Measurements from ENCODE around the gene BMP2.

BMP2 gene

GRCh38 chr20:6814945-6815344, 47.5 kb downstream of the BMP2 start:
- DNase-seq (ENCODE audit: low spot score): no peak
- TF ChIP-seq, protein P1, sequence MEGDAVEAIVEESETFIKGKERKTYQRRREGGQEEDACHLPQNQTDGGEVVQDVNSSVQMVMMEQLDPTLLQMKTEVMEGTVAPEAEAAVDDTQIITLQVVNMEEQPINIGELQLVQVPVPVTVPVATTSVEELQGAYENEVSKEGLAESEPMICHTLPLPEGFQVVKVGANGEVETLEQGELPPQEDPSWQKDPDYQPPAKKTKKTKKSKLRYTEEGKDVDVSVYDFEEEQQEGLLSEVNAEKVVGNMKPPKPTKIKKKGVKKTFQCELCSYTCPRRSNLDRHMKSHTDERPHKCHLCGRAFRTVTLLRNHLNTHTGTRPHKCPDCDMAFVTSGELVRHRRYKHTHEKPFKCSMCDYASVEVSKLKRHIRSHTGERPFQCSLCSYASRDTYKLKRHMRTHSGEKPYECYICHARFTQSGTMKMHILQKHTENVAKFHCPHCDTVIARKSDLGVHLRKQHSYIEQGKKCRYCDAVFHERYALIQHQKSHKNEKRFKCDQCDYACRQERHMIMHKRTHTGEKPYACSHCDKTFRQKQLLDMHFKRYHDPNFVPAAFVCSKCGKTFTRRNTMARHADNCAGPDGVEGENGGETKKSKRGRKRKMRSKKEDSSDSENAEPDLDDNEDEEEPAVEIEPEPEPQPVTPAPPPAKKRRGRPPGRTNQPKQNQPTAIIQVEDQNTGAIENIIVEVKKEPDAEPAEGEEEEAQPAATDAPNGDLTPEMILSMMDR (IDR thresholded peaks at IDR 0.05; ENCODE audit: extremely low read depth, missing control alignments): no peak

- no peak for DNase-seq (ENCODE audit: low spot score)
- TF ChIP-seq, protein P1 (IDR thresholded peaks at IDR 0.05; ENCODE audit: extremely low read depth, missing control alignments): no peak
Observed at GRCh38 chr20:6818033-6818808, 50.7 kb downstream of the BMP2 start.

DNA sequence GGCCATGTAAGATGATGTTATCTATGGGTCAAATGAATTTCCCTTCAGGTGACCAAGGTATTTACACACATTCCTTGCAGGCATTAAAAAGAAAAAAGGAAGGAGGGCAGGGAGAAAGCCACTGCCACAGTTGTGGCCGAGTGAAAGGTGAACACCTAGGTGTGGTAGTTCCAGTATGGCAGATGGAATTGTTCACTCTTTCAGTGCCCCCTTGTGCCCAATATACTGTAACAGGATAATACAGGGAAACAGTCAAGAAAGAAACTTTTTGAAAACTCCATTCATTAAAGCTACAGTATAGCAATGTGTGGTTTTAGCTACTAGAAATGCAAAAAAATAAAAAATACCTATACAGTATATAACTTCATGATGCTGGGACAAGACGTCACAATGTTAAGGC, 52.1 kb downstream of the BMP2 start:
- TF ChIP-seq, protein P1 (IDR thresholded peaks at IDR 0.05; ENCODE audit: extremely low read depth, missing control alignments): no peak
- no peak for DNase-seq (ENCODE audit: low spot score)

DNA sequence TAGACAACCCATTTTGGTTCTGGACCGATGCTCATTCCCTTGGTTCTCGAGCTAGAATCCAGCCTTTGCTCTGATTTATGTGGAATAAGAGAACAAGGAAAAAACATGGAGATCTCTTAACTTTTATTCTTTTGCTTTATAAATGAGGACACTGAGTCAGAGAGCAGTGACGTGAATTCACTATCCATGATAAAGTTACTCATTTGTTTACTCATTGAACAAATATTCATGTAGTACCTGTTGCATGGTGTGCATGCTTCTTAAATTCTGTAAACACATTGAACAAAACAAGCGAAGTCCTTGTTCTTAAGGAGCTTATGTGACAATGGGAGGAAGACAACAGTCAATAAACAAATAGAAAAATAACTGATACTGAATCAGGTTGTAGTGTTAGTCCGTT, 56.9 kb downstream of the BMP2 start:
- DNase-seq (ENCODE audit: low spot score): no peak
- TF ChIP-seq, protein P1 (IDR thresholded peaks at IDR 0.05; ENCODE audit: extremely low read depth, missing control alignments): no peak

- TF ChIP-seq, protein P1 (IDR thresholded peaks at IDR 0.05; ENCODE audit: extremely low read depth, missing control alignments): no peak
- no peak for DNase-seq (ENCODE audit: low spot score)
Observed at GRCh38 chr20:6827472-6827871, 60.0 kb downstream of the BMP2 start.

DNA sequence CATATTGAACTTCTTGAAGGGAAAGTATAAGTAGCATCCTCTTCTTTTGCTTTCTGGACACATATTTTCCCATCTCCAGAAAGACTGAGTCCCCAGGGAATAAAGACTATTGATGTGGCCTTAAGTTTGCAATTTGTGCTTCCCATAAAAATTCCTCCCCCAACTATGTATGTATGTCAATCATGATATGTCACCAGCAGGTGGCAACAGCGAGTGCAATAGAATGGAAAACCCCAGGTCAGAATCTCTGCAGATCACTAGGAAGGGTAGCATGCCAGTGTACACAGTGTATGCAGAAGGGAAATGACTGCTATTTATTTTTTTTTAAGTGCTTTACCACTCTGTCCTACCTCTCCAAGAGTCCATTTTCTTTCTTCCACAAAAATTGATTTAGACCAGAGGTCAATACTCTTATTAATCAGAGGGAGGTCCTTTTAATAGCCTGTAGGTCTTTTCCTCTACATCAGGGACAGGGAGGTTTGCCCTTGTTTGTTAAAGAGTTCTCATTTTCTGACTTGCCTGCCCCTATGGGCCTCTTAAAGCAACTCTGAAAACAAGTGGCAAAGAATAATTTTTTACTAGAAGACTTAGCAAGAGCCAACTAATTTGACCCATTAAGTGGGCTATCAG, 61.4 kb downstream of the BMP2 start:
- peak; percentile 59 for DNase-seq (ENCODE audit: low spot score)
- TF ChIP-seq, protein P1 (IDR thresholded peaks at IDR 0.05; ENCODE audit: extremely low read depth, missing control alignments): peak; percentile 46

GRCh38 chr20:6829510-6830116, 62.1 kb downstream of the BMP2 start:
- DNase-seq (ENCODE audit: low spot score): no peak
- TF ChIP-seq, protein P1 (IDR thresholded peaks at IDR 0.05; ENCODE audit: extremely low read depth, missing control alignments): no peak

All from GM20000 (cell line).